GM20431 (cell line): ENCODE data around the gene HECTD4.
"Not testable (repeated sequence)": the region's sequence is repeated elsewhere in the genome, so short reads cannot be mapped to it uniquely, and the experiment has no call there.

ENCODE experiments used
- in situ Hi-C: fragments of 300-500 bp; cut with MseI, MboI; formaldehyde crosslinking; loops from one replicate; pipeline ENCODE4 v1.15.0; 2020; ENCODE audit warnings: low sequenced_read_pairs; ENCODE audit not compliant: unreplicated experiment

HECTD4 gene

DNA sequence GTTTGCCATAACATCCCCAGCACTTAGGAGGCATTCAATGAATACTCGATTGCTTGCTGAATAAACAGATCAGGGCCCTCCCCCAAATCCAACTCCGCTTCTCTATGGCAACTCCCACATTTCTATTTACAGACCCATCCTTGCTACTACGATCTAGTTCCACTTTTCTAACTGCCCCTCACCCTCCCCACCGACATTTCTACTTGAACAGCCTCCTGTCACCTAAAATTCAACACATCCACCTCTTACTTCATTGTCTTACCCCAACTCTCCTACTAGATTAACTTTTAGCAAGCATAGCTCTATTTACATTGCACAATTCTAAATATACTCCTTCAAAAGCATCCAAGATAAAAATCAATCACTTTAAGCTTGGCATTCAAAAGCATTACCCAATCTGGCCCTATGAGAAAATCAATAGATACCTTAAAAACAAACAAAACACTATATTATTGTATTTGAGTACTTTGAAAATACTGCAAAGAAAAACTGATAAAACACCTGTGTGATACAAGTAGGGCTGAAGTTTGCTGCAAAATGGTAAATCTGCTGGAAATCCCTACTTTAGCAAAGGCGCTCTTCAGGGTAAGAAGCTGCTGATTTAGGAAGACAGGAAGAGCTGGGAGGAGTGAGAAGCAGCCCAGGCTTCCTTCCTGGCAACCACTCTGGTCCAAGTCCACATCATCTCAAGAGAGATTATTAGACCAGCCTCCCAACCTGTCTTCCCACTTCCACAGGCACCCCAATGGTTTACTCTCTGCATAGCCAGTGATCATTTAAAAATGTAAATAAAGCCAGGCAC lies 96.4 kb downstream of the HECTD4 start:
- in situ Hi-C loops = no loop called here

DNA sequence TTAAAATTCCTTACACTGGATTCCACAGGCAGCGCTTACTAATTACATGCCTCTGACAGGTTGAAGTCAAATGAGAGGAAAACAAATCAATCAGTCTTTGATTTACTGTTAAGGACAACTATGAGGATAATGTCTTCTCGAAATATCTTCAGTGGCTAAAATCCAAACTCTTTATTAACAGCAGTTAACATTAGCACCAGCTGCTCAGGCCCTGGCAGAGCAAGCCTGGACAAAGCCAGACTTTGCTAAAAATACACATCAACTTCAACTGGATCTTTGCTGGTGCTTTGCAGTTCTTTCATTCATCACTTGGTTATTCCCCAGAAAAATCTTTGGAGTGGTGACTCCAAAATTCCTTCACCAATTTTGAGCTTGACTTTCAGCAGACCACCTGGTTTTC lies 98.7 kb downstream of the HECTD4 start:
- in situ Hi-C loops = no loop called here

DNA sequence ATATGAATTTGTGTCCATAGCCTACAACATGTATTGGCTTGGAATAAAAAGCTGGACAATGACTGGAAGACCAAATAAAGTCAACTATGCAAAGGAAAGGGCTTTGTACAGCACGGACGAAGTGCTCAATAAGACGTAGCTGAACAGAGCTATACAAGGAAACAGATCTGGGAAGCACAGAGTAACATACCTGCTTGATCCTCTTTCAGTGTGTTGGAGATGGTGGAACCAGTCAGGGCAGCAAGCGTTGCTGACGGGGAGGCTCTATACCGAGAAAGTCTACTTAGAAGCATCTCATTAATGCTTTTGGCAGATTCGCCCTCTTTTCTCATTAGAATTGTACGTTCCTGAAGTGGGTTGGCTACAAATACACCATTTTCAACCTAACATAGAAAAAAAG lies 99.3 kb downstream of the HECTD4 start:
- in situ Hi-C loops = no loop called here

DNA sequence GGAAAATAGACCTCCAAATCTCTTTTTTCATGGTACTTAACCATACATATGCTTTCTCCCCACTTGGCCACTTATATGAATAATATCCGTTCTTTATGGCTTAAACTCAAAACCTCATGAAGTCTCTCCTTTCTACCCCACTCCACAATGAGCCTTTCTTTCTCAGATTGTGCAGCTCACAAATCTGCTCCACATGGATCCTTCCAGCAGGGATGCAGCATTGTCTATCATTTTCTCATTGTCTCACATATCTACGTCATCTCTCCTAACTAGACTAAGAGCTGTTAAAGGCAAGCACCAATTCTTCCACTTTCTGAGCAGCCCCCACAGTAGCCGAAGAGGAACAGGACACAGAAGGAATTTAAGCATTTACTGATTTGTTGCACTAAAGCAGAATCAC lies 106.4 kb downstream of the HECTD4 start:
- in situ Hi-C loops = no loop called here

DNA sequence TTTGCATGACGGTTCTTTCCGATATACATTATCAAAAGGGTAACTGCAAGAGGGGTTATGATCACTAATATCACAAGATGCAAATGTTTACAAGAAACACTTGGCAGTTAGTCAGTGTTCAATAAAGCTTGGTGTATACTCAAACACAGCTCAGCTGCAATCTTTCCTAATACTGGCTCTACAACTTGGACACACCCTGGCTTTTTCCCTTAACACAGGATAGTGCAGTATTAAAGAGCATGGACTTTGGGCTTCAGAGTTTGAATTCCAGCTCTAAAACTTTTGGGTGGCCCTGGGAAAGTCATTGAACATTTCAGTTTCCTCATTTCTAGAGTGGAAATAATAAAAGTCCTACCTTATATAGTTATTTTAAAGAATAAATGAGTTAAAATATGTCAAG lies 107.0 kb downstream of the HECTD4 start:
- in situ Hi-C loops = no loop called here

DNA sequence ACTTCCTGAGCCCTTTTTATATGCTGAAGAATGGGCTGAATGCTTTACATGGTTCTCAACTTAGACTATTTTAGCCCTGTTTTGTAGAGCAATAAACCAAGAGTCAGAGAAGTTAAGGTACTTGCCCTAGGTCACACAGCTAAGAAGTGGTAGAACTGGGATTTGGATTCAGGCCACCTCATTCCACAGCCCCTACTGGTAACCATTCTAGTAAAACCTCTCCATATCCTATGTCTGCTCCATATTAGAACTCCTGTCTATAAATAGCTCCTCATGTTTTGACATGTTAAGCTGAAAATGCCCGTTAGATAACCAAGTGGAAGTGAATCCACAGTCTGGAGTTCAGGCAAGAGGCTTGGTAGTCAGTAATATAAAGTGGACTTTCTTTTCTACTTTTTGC lies 111.6 kb downstream of the HECTD4 start:
- in situ Hi-C loops = no loop called here

DNA sequence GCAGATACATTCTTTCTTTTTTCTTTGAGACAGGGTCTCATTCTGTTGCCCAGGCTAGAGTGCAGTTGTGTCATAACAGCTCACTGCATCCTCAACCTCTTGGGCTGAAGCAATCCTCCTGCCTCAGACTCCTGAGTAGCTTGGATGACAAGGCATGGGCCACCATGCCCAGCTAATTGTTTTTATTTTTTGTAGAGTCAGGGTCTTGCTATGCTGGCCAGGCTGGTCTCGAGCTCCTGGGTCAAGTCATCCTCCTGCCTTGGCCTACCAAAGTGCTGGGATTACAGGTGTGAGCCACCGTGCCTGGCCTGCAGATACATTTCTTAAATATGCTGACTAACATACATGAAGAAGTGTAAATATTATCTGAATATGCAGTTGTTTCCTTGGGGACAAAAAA lies 115.8 kb downstream of the HECTD4 start:
- in situ Hi-C loops = no loop called here

DNA sequence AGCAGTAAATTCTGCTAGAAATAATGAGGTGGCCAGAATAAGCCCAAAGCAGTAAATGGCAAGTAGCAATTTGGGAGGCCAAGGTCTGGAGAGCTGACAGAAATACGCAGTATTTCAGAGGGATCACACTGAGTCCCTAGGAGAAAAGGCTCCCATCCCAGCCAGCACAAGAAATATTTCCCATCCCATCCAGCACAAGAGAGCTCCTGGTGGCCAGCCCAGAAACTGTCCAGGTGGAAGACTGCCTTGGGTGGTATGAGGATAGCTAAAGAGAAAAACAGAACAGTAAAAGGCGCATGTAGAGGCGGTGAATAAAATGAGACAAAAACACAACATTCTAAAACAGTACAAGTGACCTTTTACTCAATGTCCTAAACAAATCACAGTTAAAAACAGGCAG lies 120.7 kb downstream of the HECTD4 start:
- in situ Hi-C loops = no loop called here

DNA sequence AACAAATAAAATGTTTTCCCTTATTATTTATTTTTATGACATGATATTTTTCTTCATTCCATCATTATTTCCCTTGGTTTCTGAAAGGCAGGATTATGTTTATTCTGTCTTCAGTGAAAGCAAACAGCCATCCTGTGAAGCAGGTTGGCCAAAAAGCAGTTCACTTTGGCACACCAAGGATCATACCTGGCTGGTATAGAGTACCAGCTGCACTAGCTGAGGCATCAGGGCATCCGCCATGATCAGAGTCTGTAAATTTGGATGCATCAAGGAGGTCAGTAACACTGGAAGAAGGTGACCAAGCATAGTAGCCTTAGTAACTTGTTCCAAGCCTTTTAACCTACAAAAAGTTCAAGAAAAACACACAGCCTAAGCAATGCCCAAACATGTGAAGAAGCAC lies 123.3 kb downstream of the HECTD4 start:
- in situ Hi-C loops = no loop called here

DNA sequence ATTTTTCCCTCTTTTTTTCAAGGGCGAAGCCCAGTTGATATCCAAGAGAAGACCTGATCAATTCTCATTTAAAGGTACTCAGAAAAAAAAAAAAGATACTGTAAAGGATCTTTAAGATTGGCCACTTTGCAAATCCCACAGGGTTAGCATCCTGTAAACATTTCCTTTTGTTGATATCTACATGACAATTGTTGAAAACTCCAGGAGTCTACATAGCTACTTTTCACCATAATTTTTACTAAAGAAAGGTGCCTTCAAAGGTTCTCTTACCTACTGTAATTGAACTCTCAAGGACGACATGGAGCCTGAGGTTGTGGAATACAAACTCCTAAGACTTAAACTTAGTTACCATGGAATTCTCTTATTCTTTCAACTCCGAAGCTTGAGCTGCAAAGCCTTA lies 125.5 kb downstream of the HECTD4 start:
- in situ Hi-C loops = no loop called here

DNA sequence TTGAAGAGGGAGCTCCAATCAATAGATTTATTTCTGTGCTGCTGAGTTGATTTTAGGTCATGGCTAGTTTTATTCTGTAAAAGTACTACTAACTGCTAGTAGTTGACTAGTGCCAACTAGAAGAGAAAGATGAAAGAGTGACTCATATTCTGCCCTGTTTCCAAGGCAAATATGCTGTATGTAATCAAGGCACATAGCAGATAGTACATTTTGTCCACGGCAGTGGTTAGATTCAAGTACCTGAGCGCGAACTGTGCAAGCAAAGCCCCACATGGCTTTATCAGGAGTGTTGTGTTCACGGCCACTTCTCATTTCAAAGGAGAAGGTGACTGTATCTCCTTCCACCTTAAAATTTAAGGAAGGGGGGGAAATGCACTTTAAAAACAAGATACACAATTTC lies 130.0 kb downstream of the HECTD4 start:
- in situ Hi-C loops = no loop called here

DNA sequence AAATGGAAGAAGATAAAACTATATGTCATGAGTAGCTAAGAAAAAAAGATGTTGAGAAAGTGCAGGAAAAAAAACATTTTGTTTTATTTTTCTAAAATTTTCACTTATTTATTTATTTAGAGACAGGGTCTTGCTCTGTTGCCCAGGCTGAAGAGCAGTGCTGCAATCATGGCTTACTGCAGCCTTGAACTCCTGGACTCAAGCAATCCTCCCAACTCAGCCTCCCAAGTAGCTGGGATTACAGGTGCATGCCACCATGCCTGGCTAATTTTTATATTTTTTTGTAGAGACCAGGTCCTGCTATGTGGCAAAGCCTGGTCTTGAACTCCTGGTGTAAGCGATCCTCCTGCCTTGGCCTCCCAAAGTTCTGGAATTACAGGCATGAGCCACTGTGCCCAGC lies 137.3 kb downstream of the HECTD4 start:
- in situ Hi-C loops = not testable (repeated sequence)

DNA sequence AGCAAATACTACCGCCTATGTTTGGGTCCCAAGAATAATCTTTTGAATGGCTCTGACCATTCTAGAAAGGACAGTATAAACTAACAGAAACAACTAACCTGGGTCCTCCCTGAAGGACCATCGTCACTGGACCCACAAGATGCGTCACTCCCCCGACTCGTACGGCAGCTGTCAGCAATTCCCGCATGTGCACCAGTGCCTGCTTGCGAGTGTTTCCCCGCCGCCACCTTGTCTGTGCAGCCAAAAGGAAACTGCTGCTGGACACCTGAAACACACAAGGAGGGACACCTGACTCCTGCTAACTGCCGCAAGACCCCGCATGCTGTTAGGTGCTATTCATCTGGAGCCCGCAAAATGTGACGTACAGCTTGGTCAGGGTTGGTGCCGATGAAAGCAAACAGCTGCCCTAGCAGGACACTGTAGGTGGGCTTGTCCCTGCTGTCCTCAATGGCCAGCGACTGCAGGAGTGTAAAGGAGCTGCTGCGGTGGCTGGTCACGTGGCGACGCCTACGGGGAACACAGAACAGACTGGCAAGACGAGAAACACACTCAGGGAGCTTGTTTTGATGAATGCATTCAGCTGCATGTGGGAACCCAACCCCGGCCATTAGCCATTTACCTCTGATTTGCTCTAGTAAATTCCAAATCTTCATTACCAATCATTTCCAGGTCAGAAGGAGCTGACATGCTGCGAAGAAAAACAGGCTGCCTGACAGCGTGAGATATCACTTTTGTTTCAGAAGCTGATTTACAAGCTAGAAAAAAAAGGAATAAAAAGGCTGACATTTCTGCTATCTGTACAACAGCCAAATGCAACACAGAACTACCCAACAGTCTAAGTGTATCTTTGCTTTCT lies 138.7 kb downstream of the HECTD4 start:
- in situ Hi-C loops = no loop called here

DNA sequence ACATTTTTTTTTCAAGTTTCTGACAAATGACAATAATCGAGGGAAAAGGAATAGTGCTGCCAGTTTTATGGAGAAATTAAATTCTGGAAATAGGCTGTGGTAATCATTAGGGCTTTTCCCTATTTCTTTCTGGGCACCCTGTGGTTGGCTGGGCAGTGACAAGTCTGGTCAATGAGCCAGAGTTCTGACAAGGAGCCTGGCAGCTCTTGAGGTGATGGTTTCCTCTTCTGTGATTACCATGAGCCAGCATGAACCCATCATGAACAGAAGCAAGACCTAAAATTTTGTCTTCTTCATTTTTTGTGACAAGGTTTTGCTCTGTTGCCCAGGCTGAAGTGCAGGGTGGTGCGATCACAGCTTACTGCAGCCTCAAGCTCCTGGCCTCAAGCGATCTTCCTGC lies 141.1 kb downstream of the HECTD4 start:
- in situ Hi-C loops = no loop called here

DNA sequence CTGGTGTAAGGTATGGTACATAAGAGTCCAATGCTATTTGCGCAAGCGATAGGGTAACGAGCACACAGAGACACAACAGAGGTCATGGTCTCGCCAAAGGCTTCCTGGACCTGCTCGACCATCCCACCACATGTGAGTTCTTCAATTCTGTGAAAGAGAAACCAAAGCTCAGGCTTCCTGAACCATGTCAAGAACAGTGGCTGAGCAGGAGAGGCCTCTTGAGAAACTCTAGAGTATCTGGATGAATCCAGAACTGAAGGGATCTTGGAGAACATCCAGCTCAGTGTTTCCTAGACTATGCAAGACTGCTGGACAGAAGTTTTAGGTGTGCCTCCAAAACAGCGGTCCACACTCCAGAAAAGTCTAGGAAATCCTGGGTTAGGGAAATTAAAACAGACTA lies 142.3 kb downstream of the HECTD4 start:
- in situ Hi-C loops = no loop called here

DNA sequence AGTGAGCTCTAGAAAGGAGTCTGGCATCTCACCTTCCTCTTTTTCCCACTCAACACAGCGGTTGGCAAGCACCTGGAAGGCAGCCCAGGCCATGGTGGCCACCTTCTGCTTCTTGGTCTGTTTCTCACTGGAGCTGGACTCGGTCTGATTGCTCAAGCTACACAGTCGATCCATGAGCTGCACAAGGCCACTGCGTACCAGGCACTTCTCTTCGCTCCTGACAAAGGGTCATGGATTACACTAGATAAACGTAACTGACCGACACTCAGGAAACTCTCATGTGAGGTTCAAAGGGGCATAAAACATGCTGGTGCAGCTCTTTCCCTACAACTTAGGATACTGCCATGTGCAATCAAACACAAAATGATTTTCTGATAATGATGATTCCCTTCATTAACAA lies 143.2 kb downstream of the HECTD4 start:
- in situ Hi-C loops = no loop called here

DNA sequence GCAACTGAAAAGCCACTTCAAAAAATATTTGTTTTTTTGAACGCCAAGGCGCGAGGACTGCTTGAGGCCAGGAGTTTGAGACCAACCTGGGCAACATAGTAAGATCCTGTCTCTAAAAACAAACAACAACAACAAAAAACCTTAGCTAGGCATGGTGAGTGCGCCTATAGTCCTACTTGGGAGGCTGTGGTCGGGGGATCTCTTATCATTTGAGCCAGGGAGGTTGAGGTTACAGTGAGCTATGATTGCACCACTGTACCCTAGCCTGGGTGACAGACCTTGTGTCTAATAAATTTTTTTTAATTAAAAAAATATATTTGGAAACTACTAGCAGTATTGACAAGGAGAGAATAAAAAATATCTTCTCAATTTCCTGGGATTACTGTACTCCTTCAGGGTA lies 143.8 kb downstream of the HECTD4 start:
- in situ Hi-C loops = no loop called here

DNA sequence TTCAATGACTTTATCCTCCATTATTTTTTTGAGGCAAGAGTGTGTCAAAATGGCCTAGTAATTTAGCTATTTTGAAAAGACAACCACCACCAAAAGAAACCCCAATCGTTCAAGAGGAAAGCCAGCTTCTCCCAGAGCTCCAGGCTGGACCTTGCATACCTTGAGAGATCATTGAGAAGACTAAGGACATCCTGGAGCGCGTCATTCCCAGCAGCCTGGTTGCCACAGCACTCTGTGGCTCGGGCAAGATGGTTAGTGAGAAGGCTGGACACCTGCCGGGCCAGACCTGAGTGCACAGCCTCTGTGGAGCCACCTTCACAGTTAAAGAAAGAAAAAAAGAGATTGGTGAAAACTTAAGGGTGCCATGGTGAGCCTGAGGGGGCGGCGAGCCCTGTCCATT lies 145.4 kb downstream of the HECTD4 start:
- in situ Hi-C loops = no loop called here

DNA sequence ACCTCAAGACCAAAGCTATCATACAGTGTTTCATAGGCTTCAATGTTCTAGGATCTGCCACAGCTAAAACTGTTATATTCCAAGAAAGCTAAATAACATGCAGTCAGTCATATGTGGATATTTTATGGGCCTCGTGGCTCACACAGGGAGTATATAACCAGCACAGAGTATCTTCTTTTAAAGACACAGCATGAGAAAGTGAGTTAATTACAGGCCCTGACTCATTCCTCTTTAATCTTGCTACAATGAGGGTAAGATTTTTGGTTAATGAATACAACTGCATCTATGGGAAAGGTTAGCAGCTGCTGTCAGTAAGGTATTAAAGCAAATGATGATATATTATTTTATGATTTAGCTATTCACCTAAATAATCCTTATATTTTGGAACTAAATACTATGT lies 145.8 kb downstream of the HECTD4 start:
- in situ Hi-C loops = no loop called here

DNA sequence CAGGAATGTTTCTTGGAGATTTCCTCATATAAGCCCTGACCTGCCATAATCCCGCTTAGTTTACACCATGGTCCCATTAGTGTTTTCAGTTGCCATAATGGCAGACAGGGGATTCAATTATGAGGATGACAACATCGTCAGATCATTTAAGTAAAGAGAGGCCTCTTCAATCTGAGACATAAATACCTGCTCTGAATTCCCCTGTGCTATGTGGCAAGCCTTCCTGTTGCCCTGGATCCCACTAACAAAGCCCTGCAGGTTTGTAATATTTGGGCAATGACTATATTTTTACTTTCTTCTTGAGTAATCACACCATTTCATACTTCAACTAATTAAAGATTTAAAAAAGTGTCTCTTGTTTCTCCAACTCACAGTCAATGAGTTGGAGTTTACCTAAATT lies 147.9 kb downstream of the HECTD4 start:
- in situ Hi-C loops = no loop called here

DNA sequence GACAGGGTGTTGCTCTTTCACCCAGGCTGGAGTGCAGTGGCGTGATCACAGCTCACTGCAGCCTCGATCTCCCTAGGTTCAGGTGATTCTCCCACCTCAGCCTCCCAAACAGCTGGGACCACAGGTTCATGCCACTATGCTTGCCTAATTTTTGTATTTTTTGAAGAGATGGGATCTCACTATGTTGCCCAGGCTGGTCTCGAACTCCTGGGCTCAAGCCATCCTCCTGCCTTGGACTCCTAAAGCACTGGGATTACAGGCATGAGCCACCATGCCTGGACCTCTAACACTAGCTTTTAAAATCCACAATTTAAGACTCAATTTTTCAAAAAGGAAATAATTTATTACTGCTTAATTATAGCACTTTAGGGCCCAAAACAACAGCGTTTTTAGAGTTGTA lies 149.0 kb downstream of the HECTD4 start:
- in situ Hi-C loops = no loop called here

DNA sequence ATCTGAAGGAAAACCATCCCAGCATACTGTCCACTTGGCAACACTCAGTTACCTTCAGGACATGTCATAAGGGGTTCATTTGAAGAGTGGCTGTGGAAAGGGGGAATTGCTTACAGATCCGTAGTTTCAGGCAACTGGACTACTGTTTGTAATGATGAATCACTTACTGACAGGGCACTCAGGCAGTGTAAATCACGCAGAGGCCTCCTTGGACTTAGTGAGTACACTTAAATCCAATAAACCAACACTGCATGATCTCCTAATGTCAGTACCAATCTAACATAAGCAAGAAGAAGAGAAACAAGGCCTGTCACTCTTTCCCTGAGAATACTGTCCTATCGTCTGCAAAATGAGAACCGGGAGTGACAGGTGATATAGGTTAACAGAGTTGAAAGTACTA lies 152.1 kb downstream of the HECTD4 start:
- in situ Hi-C loops = no loop called here
